ELF-1 (cell line): ENCODE measurements around the gene ELAVL1.

Experiments
- DNase-seq: peaks from one replicate; pipeline ENCODE4 v3.0.0-alpha.2; 2016; ENCODE audit warnings: low read depth, low spot score

Gene ELAVL1

GRCh38 chr19:7912697-7913564 lies 92.5 kb downstream of the ELAVL1 start:
- DNase-seq = no peak

GRCh38 chr19:7912144-7912696 lies 93.2 kb downstream of the ELAVL1 start:
- DNase-seq = no peak

- DNase-seq = no peak
These were observed 93.8 kb downstream of the ELAVL1 start for GRCh38 chr19:7911508-7912143.

GRCh38 chr19:7910321-7911161 lies 94.9 kb downstream of the ELAVL1 start:
- no peak for DNase-seq

DNA sequence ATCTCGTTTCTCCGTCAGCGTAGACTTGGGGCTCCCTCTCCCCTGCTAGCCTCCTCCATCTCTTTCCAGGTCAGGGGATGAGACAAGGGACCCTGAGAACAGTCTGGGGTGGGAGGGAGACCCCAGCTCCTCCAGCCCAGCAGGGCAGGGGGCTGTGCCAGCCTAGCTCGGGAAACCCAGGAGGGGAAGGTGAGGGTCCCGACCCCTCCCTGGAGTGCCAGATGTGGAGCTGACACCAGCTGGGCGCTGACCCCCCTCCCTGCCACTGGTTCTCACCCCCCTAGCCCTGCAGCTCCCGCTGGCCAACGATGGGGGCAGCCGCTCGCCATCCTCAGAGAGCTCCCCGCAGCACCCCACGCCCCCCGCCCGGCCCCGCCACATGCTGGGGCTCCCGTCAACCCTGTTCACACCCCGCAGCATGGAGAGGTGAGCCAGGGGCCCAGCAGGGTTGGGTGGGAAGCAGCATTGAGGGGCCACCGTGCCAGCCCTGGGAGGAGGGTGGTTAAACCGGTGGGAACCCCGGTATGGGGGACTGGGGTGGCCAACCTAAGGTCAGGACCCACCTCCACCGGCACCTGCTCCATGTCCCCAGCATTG lies 95.9 kb downstream of the ELAVL1 start:
- no peak for DNase-seq

DNA sequence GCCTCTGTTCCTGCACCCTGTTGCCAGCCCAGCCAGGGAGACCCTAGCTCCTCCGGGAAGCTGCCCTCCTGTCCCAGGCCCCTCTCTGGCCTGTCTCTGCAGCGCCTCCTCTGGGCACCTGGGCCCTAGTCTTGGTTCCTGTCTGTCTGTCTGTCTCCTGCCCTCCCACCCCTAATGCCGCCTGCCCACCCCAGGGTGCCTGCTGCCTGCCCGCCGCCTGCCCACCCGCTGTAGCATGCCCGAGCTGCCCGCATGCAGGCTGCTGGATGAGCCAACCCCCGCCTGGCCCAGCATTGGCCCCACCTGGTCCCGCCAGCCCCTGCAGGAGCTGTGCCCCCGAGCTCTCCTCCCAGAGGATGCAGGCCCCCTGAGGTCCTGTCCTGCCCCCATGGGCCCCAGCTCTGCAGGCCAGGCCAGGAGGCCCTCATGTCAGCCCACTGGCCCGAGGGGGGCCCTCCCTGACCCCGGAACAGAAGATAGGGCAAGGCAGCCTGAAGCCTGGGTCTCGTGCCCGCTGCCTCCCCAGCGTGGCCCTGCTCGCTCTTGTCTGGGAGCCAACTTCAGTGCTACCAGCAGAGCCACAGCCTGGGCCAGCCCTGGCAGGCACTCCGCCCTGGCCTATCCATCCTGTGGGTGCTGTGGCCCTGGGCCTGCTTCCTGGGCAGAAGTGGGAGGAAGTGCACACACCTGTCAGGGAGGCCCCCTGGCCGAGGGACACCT lies 96.5 kb downstream of the ELAVL1 start:
- no peak for DNase-seq
